ENCODE measurements around the gene PCBP4.
A peak's percentile ranks its signal among the peaks of the same experiment; 100 is the strongest.

PCBP4 gene

DNA sequence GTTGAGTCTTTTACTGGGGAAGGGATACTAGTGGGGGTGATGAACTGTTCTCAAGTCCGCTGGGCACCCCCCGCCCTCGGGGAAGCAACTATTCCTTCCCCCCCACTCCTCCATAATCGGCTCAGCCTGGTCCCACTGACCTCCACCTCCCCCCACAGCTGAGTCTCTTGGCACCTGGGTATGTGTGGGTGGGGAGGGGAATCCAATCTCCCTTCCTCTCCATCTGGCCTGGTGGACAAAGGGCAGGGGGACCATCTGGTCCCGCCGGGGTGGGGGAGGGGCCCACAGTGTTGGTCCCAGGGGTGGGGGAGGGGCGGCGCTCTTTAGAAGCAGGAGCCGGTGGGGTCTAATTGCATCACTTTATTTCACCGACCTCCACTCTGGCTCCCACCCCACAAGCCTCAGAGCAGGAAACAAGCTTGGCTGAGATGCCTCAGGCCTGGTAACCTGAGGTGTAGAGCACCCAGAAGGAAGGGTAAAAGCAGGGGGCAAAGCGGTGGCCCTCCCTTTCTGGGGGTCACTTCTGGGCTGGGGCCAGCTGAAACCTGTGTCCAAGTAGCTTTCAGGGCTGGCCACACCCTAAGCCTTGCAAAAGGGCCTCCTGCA is 1.0 kb upstream of the PCBP4 start:
- H3K4me1 ChIP-seq (ENCODE audit: insufficient read depth, low read length, poor library complexity, severe bottlenecking), result peaks cover 27% of the 10 kb centered on the region
- peak overlapping the region; percentile 87 for H3K4me3 ChIP-seq (ENCODE audit: low read length, poor library complexity, severe bottlenecking)
- H4K20me1 ChIP-seq (ENCODE audit: insufficient read depth, low read length, poor library complexity, severe bottlenecking), result no peaks in the 10 kb centered on the region
- no peaks in the 10 kb centered on the region for H3K9me2 ChIP-seq (replicated peaks; ENCODE audit: low read depth, low read length)
- peak overlapping the region; percentile 93 for H3K4me2 ChIP-seq (ENCODE audit: low read depth, low read length, poor library complexity, severe bottlenecking)
- H3K36me3 ChIP-seq (ENCODE audit: insufficient read depth, low read length), result no peaks in the 10 kb centered on the region
- H3K79me2 ChIP-seq (ENCODE audit: insufficient read depth, low read length), result peaks cover 6% of the 10 kb centered on the region
- H3K27me3 ChIP-seq (ENCODE audit: insufficient read depth, low read length, poor library complexity, severe bottlenecking), result no peaks in the 10 kb centered on the region
- TF ChIP-seq, protein P1, sequence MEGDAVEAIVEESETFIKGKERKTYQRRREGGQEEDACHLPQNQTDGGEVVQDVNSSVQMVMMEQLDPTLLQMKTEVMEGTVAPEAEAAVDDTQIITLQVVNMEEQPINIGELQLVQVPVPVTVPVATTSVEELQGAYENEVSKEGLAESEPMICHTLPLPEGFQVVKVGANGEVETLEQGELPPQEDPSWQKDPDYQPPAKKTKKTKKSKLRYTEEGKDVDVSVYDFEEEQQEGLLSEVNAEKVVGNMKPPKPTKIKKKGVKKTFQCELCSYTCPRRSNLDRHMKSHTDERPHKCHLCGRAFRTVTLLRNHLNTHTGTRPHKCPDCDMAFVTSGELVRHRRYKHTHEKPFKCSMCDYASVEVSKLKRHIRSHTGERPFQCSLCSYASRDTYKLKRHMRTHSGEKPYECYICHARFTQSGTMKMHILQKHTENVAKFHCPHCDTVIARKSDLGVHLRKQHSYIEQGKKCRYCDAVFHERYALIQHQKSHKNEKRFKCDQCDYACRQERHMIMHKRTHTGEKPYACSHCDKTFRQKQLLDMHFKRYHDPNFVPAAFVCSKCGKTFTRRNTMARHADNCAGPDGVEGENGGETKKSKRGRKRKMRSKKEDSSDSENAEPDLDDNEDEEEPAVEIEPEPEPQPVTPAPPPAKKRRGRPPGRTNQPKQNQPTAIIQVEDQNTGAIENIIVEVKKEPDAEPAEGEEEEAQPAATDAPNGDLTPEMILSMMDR (conservative IDR thresholded peaks at IDR 0.05; ENCODE audit: low read length), result no peak
- TF ChIP-seq EZH2phosphoT487 (IDR thresholded peaks at IDR 0.05; ENCODE audit: borderline replicate concordance), result no peak
- no peaks in the 10 kb centered on the region for H3K9me3 ChIP-seq (ENCODE audit: insufficient read depth, low read depth, low read length)
- peak overlapping the region; percentile 90 for H3K9ac ChIP-seq (ENCODE audit: low read depth, low read length, poor library complexity, severe bottlenecking)
- H2AFZ ChIP-seq (ENCODE audit: low read length), result peak overlapping the region; percentile 75; the same call in 1 of the 2 replicates
- peaks cover 5% of the 10 kb centered on the region; the same call in 1 of the 2 replicates for H3F3A ChIP-seq (ENCODE audit: low read depth)

DNA sequence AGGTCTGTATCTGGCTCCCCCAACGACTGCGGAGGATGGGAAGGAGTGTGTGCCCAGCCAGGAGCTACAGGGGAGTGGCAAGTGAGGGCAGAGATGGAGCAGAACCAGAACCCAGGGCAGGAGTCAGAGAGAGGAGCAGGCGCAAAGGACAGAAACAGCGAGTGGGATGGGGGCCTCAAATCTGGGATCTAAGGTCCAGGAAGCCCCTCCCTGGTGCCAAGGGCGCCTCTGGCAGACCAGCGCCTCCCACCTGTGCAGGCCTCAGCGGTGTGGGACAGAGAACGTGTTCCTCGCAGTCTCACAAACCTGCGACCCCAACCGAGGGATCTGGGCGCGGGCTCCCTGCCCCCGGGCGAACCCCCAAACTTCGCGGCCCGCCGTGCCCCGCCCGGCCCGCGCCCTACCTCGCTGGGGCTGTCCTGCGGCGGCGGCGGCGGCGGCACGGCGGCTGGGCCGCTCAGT is 301 bp downstream of the PCBP4 start:
- Histone ChIP-seq H3K4me3 (ENCODE audit: low read length, poor library complexity, severe bottlenecking) (peak overlapping the region; percentile 81), H3K9ac (ENCODE audit: low read depth, low read length, poor library complexity, severe bottlenecking) (peak overlapping the region; percentile 65), H3F3A (ENCODE audit: low read depth) (peaks cover 5% of the 10 kb centered on the region; the same call in 1 of the 2 replicates), H3K9me2 (replicated peaks; ENCODE audit: low read depth, low read length) (no peaks in the 10 kb centered on the region), H3K36me3 (ENCODE audit: insufficient read depth, low read length) (no peaks in the 10 kb centered on the region), H2AFZ (ENCODE audit: low read length) (peak overlapping the region; percentile 78; the same call in 1 of the 2 replicates), H3K27me3 (ENCODE audit: insufficient read depth, low read length, poor library complexity, severe bottlenecking) (no peaks in the 10 kb centered on the region), H4K20me1 (ENCODE audit: insufficient read depth, low read length, poor library complexity, severe bottlenecking) (no peaks in the 10 kb centered on the region), H3K9me3 (ENCODE audit: insufficient read depth, low read depth, low read length) (no peaks in the 10 kb centered on the region), H3K4me2 (ENCODE audit: low read depth, low read length, poor library complexity, severe bottlenecking) (peak overlapping the region; percentile 92), H3K79me2 (ENCODE audit: insufficient read depth, low read length) (peaks cover 5% of the 10 kb centered on the region; the same call in 1 of the 2 replicates), H3K4me1 (ENCODE audit: insufficient read depth, low read length, poor library complexity, severe bottlenecking) (peaks cover 27% of the 10 kb centered on the region)
- TF ChIP-seq, protein P1 (conservative IDR thresholded peaks at IDR 0.05; ENCODE audit: low read length), result no peak
- TF ChIP-seq EZH2phosphoT487 (IDR thresholded peaks at IDR 0.05; ENCODE audit: borderline replicate concordance), result no peak

DNA sequence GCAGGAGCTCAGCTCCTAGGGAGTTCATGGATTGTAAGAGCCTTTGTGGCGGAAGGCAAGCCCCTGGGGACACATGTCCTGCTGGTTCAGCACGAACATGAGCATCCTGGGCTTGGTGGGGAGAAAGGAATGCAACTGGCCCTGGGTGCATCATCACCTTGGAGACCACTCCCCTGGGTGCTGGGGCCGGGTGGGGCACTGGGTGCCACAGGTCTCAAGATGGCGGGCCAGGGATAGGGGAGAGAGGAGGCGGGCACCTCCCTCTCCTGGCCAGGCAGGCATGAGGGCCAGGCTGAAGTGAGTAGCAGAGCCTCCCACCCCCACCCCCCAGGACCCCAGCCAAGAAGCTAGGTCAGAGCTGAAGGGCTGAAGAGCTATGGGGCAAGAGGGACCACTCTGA is 768 bp downstream of the PCBP4 start:
- no peaks in the 10 kb centered on the region for H3K9me3 ChIP-seq (ENCODE audit: insufficient read depth, low read depth, low read length)
- peak overlapping the region; percentile 65 for H3K9ac ChIP-seq (ENCODE audit: low read depth, low read length, poor library complexity, severe bottlenecking)
- 0 out of 2 replicates have a peak overlapping the region, but pooled peaks have one; percentile 78 for H2AFZ ChIP-seq (ENCODE audit: low read length)
- peaks cover 5% of the 10 kb centered on the region; the same call in 1 of the 2 replicates for H3F3A ChIP-seq (ENCODE audit: low read depth)
- H3K4me3 ChIP-seq (ENCODE audit: low read length, poor library complexity, severe bottlenecking), result peak overlapping the region; percentile 81
- peak overlapping the region; percentile 92 for H3K4me2 ChIP-seq (ENCODE audit: low read depth, low read length, poor library complexity, severe bottlenecking)
- peaks cover 5% of the 10 kb centered on the region; the same call in 1 of the 2 replicates for H3K79me2 ChIP-seq (ENCODE audit: insufficient read depth, low read length)
- TF ChIP-seq EZH2phosphoT487 (IDR thresholded peaks at IDR 0.05; ENCODE audit: borderline replicate concordance), result no peak
- TF ChIP-seq, protein P1 (conservative IDR thresholded peaks at IDR 0.05; ENCODE audit: low read length), result no peak
- peaks cover 27% of the 10 kb centered on the region for H3K4me1 ChIP-seq (ENCODE audit: insufficient read depth, low read length, poor library complexity, severe bottlenecking)
- H4K20me1 ChIP-seq (ENCODE audit: insufficient read depth, low read length, poor library complexity, severe bottlenecking), result no peaks in the 10 kb centered on the region
- no peaks in the 10 kb centered on the region for H3K9me2 ChIP-seq (replicated peaks; ENCODE audit: low read depth, low read length)
- no peaks in the 10 kb centered on the region for H3K27me3 ChIP-seq (ENCODE audit: insufficient read depth, low read length, poor library complexity, severe bottlenecking)
- H3K36me3 ChIP-seq (ENCODE audit: insufficient read depth, low read length), result no peaks in the 10 kb centered on the region

Measured in Loucy (cell line).